ENCODE results near the gene STPG3.

Gene STPG3

GRCh38 chr9:137299938-137300337, 48.9 kb downstream of the STPG3 start:
- H3K27me3 ChIP-seq (ENCODE audit: insufficient read depth, low read length), result peaks cover 25% of the 10 kb centered on the region; the same call in 1 of the 2 replicates
- H3K4me3 ChIP-seq (ENCODE audit: low read depth, low read length, poor library complexity, severe bottlenecking), result no peak overlapping the region
- TF ChIP-seq CTCF (IDR thresholded peaks at IDR 0.05; ENCODE audit: low read length) (no peak), EZH2 (IDR thresholded peaks at IDR 0.05; ENCODE audit: borderline replicate concordance, low read length) (no peak)

GRCh38 chr9:137300567-137301080, 49.5 kb downstream of the STPG3 start:
- Histone ChIP-seq H3K4me2 (ENCODE audit: low read length) (peak overlapping the region; percentile 88), H2AFZ (ENCODE audit: low read length) (no peak overlapping the region), H4K20me1 (ENCODE audit: insufficient read depth, low read length) (no peaks in the 10 kb centered on the region), H3K27ac (ENCODE audit: low read depth, low read length, poor library complexity, severe bottlenecking) (no peak overlapping the region), H3K79me2 (ENCODE audit: insufficient read depth, low read length) (no peaks in the 10 kb centered on the region), H3K36me3 (ENCODE audit: insufficient read depth, low read length) (no peaks in the 10 kb centered on the region), H3K4me1 (ENCODE audit: insufficient read depth, low read length, severe bottlenecking) (peaks cover 14% of the 10 kb centered on the region), H3K9me2 (ENCODE audit: low read depth, low read length) (no peaks in the 10 kb centered on the region), H3K9me3 (ENCODE audit: low read length) (no peaks in the 10 kb centered on the region), H3K4me3 (ENCODE audit: low read depth, low read length, poor library complexity, severe bottlenecking) (peak overlapping the region; percentile 59), H3F3A (ENCODE audit: insufficient read depth, low read length) (peaks cover 6% of the 10 kb centered on the region; the same call in 1 of the 2 replicates), H3K9ac (ENCODE audit: low read length) (no peak overlapping the region), H3K27me3 (ENCODE audit: insufficient read depth, low read length) (peaks cover 25% of the 10 kb centered on the region; the same call in 1 of the 2 replicates)
- TF ChIP-seq EZH2 (IDR thresholded peaks at IDR 0.05; ENCODE audit: borderline replicate concordance, low read length) (no peak), CTCF (IDR thresholded peaks at IDR 0.05; ENCODE audit: low read length) (no peak)

More at GRCh38 chr9:137299938-137300337, 48.9 kb downstream of the STPG3 start:
- Histone ChIP-seq H3K79me2 (ENCODE audit: insufficient read depth, low read length) (no peaks in the 10 kb centered on the region), H4K20me1 (ENCODE audit: insufficient read depth, low read length) (no peaks in the 10 kb centered on the region), H2AFZ (ENCODE audit: low read length) (no peak overlapping the region), H3F3A (ENCODE audit: insufficient read depth, low read length) (peaks cover 6% of the 10 kb centered on the region; the same call in 1 of the 2 replicates), H3K36me3 (ENCODE audit: insufficient read depth, low read length) (no peaks in the 10 kb centered on the region), H3K9ac (ENCODE audit: low read length) (no peak overlapping the region), H3K9me3 (ENCODE audit: low read length) (no peaks in the 10 kb centered on the region), H3K4me1 (ENCODE audit: insufficient read depth, low read length, severe bottlenecking) (peaks cover 14% of the 10 kb centered on the region), H3K27ac (ENCODE audit: low read depth, low read length, poor library complexity, severe bottlenecking) (no peak overlapping the region), H3K4me2 (ENCODE audit: low read length) (no peak overlapping the region), H3K9me2 (ENCODE audit: low read depth, low read length) (no peaks in the 10 kb centered on the region)

- peaks cover 14% of the 10 kb centered on the region for H3K4me1 ChIP-seq (ENCODE audit: insufficient read depth, low read length, severe bottlenecking)
- H3F3A ChIP-seq (ENCODE audit: insufficient read depth, low read length), result peaks cover 6% of the 10 kb centered on the region; the same call in 1 of the 2 replicates
- H2AFZ ChIP-seq (ENCODE audit: low read length), result no peak overlapping the region
- H3K4me2 ChIP-seq (ENCODE audit: low read length), result peak overlapping the region; percentile 88
- H3K79me2 ChIP-seq (ENCODE audit: insufficient read depth, low read length), result no peaks in the 10 kb centered on the region
- H3K9ac ChIP-seq (ENCODE audit: low read length), result no peak overlapping the region; the same call in 1 of the 2 replicates
- no peaks in the 10 kb centered on the region for H3K9me2 ChIP-seq (ENCODE audit: low read depth, low read length)
- H3K36me3 ChIP-seq (ENCODE audit: insufficient read depth, low read length), result no peaks in the 10 kb centered on the region
- H3K27ac ChIP-seq (ENCODE audit: low read depth, low read length, poor library complexity, severe bottlenecking), result no peak overlapping the region
- H3K4me3 ChIP-seq (ENCODE audit: low read depth, low read length, poor library complexity, severe bottlenecking), result peak overlapping the region; percentile 59
- H3K27me3 ChIP-seq (ENCODE audit: insufficient read depth, low read length), result peaks cover 25% of the 10 kb centered on the region; the same call in 1 of the 2 replicates
- TF ChIP-seq EZH2 (IDR thresholded peaks at IDR 0.05; ENCODE audit: borderline replicate concordance, low read length), result 0 out of 2 replicates have a peak, but pooled peaks have one; percentile 65
- TF ChIP-seq CTCF (IDR thresholded peaks at IDR 0.05; ENCODE audit: low read length), result no peak
- no peaks in the 10 kb centered on the region for H4K20me1 ChIP-seq (ENCODE audit: insufficient read depth, low read length)
- no peaks in the 10 kb centered on the region for H3K9me3 ChIP-seq (ENCODE audit: low read length)
Observed at GRCh38 chr9:137301081-137301947, 50.2 kb downstream of the STPG3 start.

Data from OCI-LY1 (cell line).